H1 (cell line): Measurements from ENCODE around the gene SHROOM3. TPM values are rescaled to one million over a fixed set of nuclear protein-coding genes. Genes with fewer than 3 reads are reported as not detected.

Experiments
- CTCF ChIA-PET: fragments of 300-600 bp; sonication (Branson Sonifier 250); formaldehyde crosslinking; loops from one replicate; lab custom pipeline; 2021; ENCODE audit not compliant: partially characterized antibody; lab: Charles Lee
- POLR2A ChIA-PET: fragments of 300-600 bp; sonication (Branson Sonifier 250); formaldehyde crosslinking; loops from one replicate; lab custom pipeline; 2021; ENCODE audit warnings: inconsistent platforms; ENCODE audit not compliant: partially characterized antibody; lab: Charles Lee
- DNase-seq, 2 experiments: peaks; one replicate each; pipeline versions ENCODE4 v3.0.0 to v3.0.0-alpha.2; 2010 to 2022; ENCODE audit warnings: low spot score in 2 of 2, low read depth in 1 of 2, mixed read lengths in 1 of 2
- FAIRE-seq: peaks from 2 replicates; lab custom pipeline; 2011; peaks lifted over from hg19 to GRCh38; lab: Jason Lieb, UNC
- H2AFZ ChIP-seq: 2 replicates; pipeline ENCODE4 v1.8.1; 2012; ENCODE audit warnings: low read length, inconsistent platforms
- H2AK5ac ChIP-seq: 2 replicates; pipeline ENCODE4 v1.6.1; 2013; ENCODE audit warnings: low read depth, low read length
- H2BK120ac ChIP-seq: replicated peaks from 2 replicates; pipeline ENCODE3; 2013; ENCODE audit warnings: low read depth, low read length, inconsistent platforms
- H2BK12ac ChIP-seq: 2 replicates; pipeline ENCODE4 v1.6.1; 2013; ENCODE audit warnings: low read depth, low read length
- H2BK15ac ChIP-seq: 2 replicates; pipeline ENCODE4 v1.6.1; 2013; ENCODE audit warnings: low read length
- H2BK20ac ChIP-seq: 2 replicates; pipeline ENCODE4 v1.6.1; 2013; ENCODE audit warnings: low read length
- H2BK5ac ChIP-seq: 2 replicates; pipeline ENCODE4 v1.6.1; 2013; ENCODE audit warnings: low read depth, low read length
- H3K14ac ChIP-seq: 2 replicates; pipeline ENCODE4 v1.6.1; 2013; ENCODE audit warnings: inconsistent platforms; ENCODE audit not compliant: insufficient read length
- H3K18ac ChIP-seq: 2 replicates; pipeline ENCODE4 v1.6.1; 2013; ENCODE audit warnings: low read length; ENCODE audit errors: extremely low read depth
- H3K23ac ChIP-seq: 2 replicates; pipeline ENCODE4 v1.6.1; 2013; ENCODE audit warnings: inconsistent platforms; ENCODE audit not compliant: insufficient read length
- H3K23me2 ChIP-seq: 2 replicates; pipeline ENCODE4 v1.6.1; 2013; ENCODE audit warnings: low read depth, low read length
- H3K27ac ChIP-seq: 2 replicates; pipeline ENCODE4 v1.6.1; 2011; ENCODE audit warnings: low read depth, low read length, inconsistent platforms
- H3K27me3 ChIP-seq, 4 experiments: replicated peaks in 1 of 4; 1 replicate in 1 of 4; 2 replicates in 3 of 4; pipeline versions ENCODE4 v1.6.1 to v1.8.1; 2011 to 2013; ENCODE audit warnings: low read length in 3 of 4, mild to moderate bottlenecking in 3 of 4, inconsistent platforms in 2 of 4, mixed read lengths in 2 of 4, moderate library complexity in 1 of 4; ENCODE audit not compliant: control insufficient read depth in 3 of 4, insufficient read depth in 3 of 4; ENCODE audit errors: extremely low read depth in 1 of 4
- H3K36me3 ChIP-seq, 4 experiments: 2 replicates each; pipeline versions ENCODE4 v1.6.1 to v1.8.1; 2011 to 2013; ENCODE audit warnings: mild to moderate bottlenecking in 4 of 4, low read length in 3 of 4, moderate library complexity in 2 of 4, control low read depth in 1 of 4, inconsistent platforms in 1 of 4; ENCODE audit not compliant: insufficient read depth in 4 of 4, control insufficient read depth in 2 of 4
- H3K4ac ChIP-seq: replicated peaks from 2 replicates; pipeline ENCODE3; 2013; ENCODE audit warnings: low read length, low read depth, mixed read lengths, inconsistent platforms; ENCODE audit not compliant: insufficient read length
- H3K4me1 ChIP-seq, 4 experiments: replicated peaks in 1 of 4; 1 replicate in 1 of 4; 2 replicates in 3 of 4; pipeline versions ENCODE4 v1.6.1 to v1.8.1; 2011 to 2013; ENCODE audit warnings: low read length in 3 of 4, inconsistent platforms in 2 of 4, mixed read lengths in 1 of 4; ENCODE audit not compliant: insufficient read depth in 4 of 4, control insufficient read depth in 3 of 4
- H3K4me2 ChIP-seq, 2 experiments: 2 replicates each; pipeline versions ENCODE4 v1.6.1 to v1.8.1; 2011 to 2013; ENCODE audit warnings: low read depth in 2 of 2, low read length in 2 of 2, control low read depth in 1 of 2, inconsistent platforms in 1 of 2, mild to moderate bottlenecking in 1 of 2; ENCODE audit not compliant: insufficient read depth in 1 of 2
- H3K4me3 ChIP-seq, 4 experiments: fragments of 200-600, 300-600 bp in 1 of 4; sonication (generic), shearing (Covaris generic), sonication (Bioruptor Twin) in 1 of 4; 2 replicates each; pipeline versions ENCODE4 v1.5.1 to v1.8.1; 2011 to 2016; ENCODE audit warnings: low read length in 4 of 4, low read depth in 3 of 4, control low read depth in 2 of 4, inconsistent platforms in 2 of 4, mild to moderate bottlenecking in 2 of 4, mixed read lengths in 1 of 4, moderate library complexity in 1 of 4; ENCODE audit not compliant: insufficient read depth in 2 of 4; ENCODE audit errors: extremely low read depth in 1 of 4
- H3K56ac ChIP-seq: replicated peaks from 2 replicates; pipeline ENCODE3; 2013; ENCODE audit warnings: low read depth, mild to moderate bottlenecking, mixed read lengths, low read length, inconsistent platforms; ENCODE audit not compliant: insufficient read length
- H3K79me1 ChIP-seq: 2 replicates; pipeline ENCODE4 v1.6.1; 2013; ENCODE audit warnings: low read depth, low read length, control low read depth
- H3K79me2 ChIP-seq, 2 experiments: 2 replicates each; pipeline versions ENCODE4 v1.6.1 to v1.8.1; 2012 to 2013; ENCODE audit warnings: low read length in 2 of 2, mild to moderate bottlenecking in 2 of 2, inconsistent platforms in 1 of 2; ENCODE audit not compliant: insufficient read depth in 2 of 2, control insufficient read depth in 1 of 2
- H3K9ac ChIP-seq, 4 experiments: replicated peaks in 1 of 4; 1 replicate in 1 of 4; 2 replicates in 3 of 4; pipeline versions ENCODE4 v1.6.1 to v1.8.1; 2011 to 2013; ENCODE audit warnings: low read depth in 3 of 4, low read length in 3 of 4, control low read depth in 2 of 4, mild to moderate bottlenecking in 2 of 4, moderate library complexity in 2 of 4, inconsistent platforms in 1 of 4; ENCODE audit errors: extremely low read depth in 1 of 4
- H3K9me3 ChIP-seq, 2 experiments: 2 replicates each; pipeline versions ENCODE4 v1.6.1 to v1.8.1; 2012 to 2013; ENCODE audit warnings: mild to moderate bottlenecking in 2 of 2, moderate library complexity in 2 of 2, control low read depth in 1 of 2, inconsistent platforms in 1 of 2, low read depth in 1 of 2, low read length in 1 of 2, mixed read lengths in 1 of 2; ENCODE audit not compliant: insufficient read depth in 2 of 2
- H4K20me1 ChIP-seq, 2 experiments: replicated peaks in 1 of 2; 2 replicates each; pipeline versions ENCODE3 to v1.8.1; 2011 to 2013; ENCODE audit warnings: inconsistent platforms in 2 of 2, low read length in 2 of 2, mild to moderate bottlenecking in 1 of 2; ENCODE audit not compliant: insufficient read depth in 2 of 2, control insufficient read depth in 1 of 2
- H4K5ac ChIP-seq: 2 replicates; pipeline ENCODE4 v1.6.1; 2013; ENCODE audit warnings: low read length, low read depth, mixed read lengths, inconsistent platforms; ENCODE audit not compliant: insufficient read length
- H4K8ac ChIP-seq: 2 replicates; pipeline ENCODE4 v1.8.0; 2013; ENCODE audit warnings: mild to moderate bottlenecking, moderate library complexity, low read length, inconsistent platforms; ENCODE audit not compliant: insufficient read depth; ENCODE audit errors: extremely low read depth
- H4K91ac ChIP-seq: replicated peaks from 2 replicates; pipeline ENCODE3; 2013; ENCODE audit warnings: low read length, mixed read lengths, inconsistent platforms; ENCODE audit not compliant: insufficient read length
- CBX8 ChIP-seq: fragments of 300-800, 300-1000 bp; sonication (generic); IDR thresholded peaks from 2 replicates; pipeline ENCODE4 v1.7.1; 2016; ENCODE audit warnings: low read depth, low read length, borderline replicate concordance
- CEBPB ChIP-seq: IDR thresholded peaks from 2 replicates; pipeline ENCODE4 v1.6.1; 2012; ENCODE audit warnings: low read depth, low read length
- GTF2F1 ChIP-seq: IDR thresholded peaks from 2 replicates; pipeline ENCODE4 v1.6.1; 2012; ENCODE audit warnings: low read depth, low read length, improper control_type of control experiment, borderline replicate concordance
- MAFK ChIP-seq: IDR thresholded peaks from 2 replicates; pipeline ENCODE4 v1.6.1; 2012; ENCODE audit warnings: low read depth, mild to moderate bottlenecking, improper control_type of control experiment, low read length
- NANOG ChIP-seq: IDR thresholded peaks from 2 replicates; pipeline ENCODE4 v1.6.1; 2011; ENCODE audit warnings: low read length, low read depth, mild to moderate bottlenecking, inconsistent platforms; ENCODE audit not compliant: insufficient read depth, poor library complexity, severe bottlenecking
- PHF8 ChIP-seq: fragments of 200-600 bp; sonication (generic); conservative IDR thresholded peaks from 2 replicates; pipeline ENCODE4 v1.7.1; 2012; ENCODE audit warnings: low read depth, mild to moderate bottlenecking, inconsistent platforms, low read length, moderate library complexity
- SIN3A ChIP-seq, 2 experiments: IDR thresholded peaks in 1 of 2; conservative IDR thresholded peaks in 1 of 2; 2 replicates each; pipeline ENCODE4 v1.6.1; 2011 to 2012; ENCODE audit warnings: low read length in 2 of 2, improper control_type of control experiment in 1 of 2, low read depth in 1 of 2, mild to moderate bottlenecking in 1 of 2
- SP2 ChIP-seq: IDR thresholded peaks from 2 replicates; pipeline ENCODE4 v1.6.1; 2012; ENCODE audit warnings: mild to moderate bottlenecking, low read length, inconsistent platforms
- TEAD4 ChIP-seq: IDR thresholded peaks from 2 replicates; pipeline ENCODE4 v1.6.1; 2012; ENCODE audit warnings: low read depth, low read length, inconsistent platforms, mixed read lengths
- whole genome bisulfite sequencing, 2 experiments: shearing (Covaris generic) in 1 of 2; methylation state at CpG; one replicate each; pipeline versions ENCODE4 v1.1.6 to v1.1.7; 2013 to 2015; ENCODE audit warnings: low lambda C conversion rate in 2 of 2, mixed read lengths in 2 of 2, inconsistent platforms in 1 of 2, low coverage in 1 of 2, missing lambda C conversion rate in 1 of 2; ENCODE audit not compliant: insufficient replicate concordance in 2 of 2, insufficient coverage in 1 of 2, insufficient read length in 1 of 2; ENCODE audit errors: extremely low coverage in 1 of 2, missing lambda C conversion rate in 1 of 2; 5-methylcytosine and 5-hydroxymethylcytosine counted together
- polyA plus RNA-seq, 7 experiments: library from polyadenylated mRNA; depleted of rRNA in 3 of 7; stranded (reverse) in 5 of 7; unstranded in 2 of 7; fragments of >200 nt in 5 of 7; fragments of 200-250 nt in 2 of 7; gene quantifications; 1 replicate in 5 of 7; 2 replicates in 1 of 7; 4 replicates in 1 of 7; pipeline versions ENCODE4 v1.2.1 to v1.2.3, GENCODE V29; 2011 to 2013; ENCODE audit warnings: missing spikeins in 2 of 7, mixed read lengths in 2 of 7
- total RNA-seq: library from RNA; stranded (reverse); fragmentation: NEBNext Ultra II Directional; extraction: Animal tissue kit (Norgen Biotek cat#: 25700); gene quantifications from 2 replicates; pipeline ENCODE4 v1.2.1, GENCODE V29; 2021

Gene SHROOM3
- total and polyA plus RNA-seq, 2 of the 8 experiments (the other 6 are each of a cell fraction or from before 2014, with no cell fraction given): 15.8 to 34.0 TPM

DNA sequence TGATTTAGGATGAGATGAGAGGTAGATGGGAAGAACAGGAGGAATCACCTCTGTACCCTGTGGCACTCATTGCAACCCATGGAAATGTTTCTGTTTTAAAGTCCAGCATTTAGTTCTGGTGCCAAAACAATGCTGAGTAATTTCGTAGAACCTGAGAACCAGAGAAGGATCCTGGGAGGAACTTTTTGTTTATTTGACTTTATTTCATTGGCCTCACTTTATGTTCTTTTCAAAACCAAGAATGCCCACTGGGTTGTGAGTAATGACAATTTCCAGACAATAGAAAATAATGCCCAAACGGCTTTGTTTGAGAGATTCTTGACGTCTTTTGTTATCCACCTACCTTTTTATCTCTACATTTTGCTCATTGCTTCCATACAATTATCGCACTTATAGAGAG is 111.3 kb downstream of the SHROOM3 start:
- POLR2A ChIA-PET: no interaction called here
- Histone ChIP-seq H3K56ac (no peak overlapping the region), H3K36me3 (no peaks in the 10 kb centered on the region), H3K9ac (no peak overlapping the region), H4K20me1 (no peaks in the 10 kb centered on the region), H3K27ac (no peak overlapping the region), H4K91ac (no peak overlapping the region), H2AFZ (no peak overlapping the region), H3K23me2 (no peaks in the 10 kb centered on the region; the same call in 1 of the 2 replicates), H3K23ac (no peak overlapping the region), H3K4ac (no peak overlapping the region), H2BK120ac (no peak overlapping the region), H4K8ac (no peak overlapping the region), H2BK5ac (no peak overlapping the region), H3K4me2 (no peak overlapping the region), H2BK20ac (no peak overlapping the region), H3K79me1 (no peaks in the 10 kb centered on the region), H3K4me1 (peaks cover 0 to 12% (median 2%) of the 10 kb centered on the region in 4 experiments; a peak in 2 of 7 replicates), H4K5ac (no peak overlapping the region), H3K27me3 (no peaks in the 10 kb centered on the region), H3K18ac (no peak overlapping the region), H2BK15ac (no peak overlapping the region), H2BK12ac (no peak overlapping the region), H3K79me2 (no peaks in the 10 kb centered on the region), H3K14ac (no peak overlapping the region), H2AK5ac (no peak overlapping the region), H3K9me3 (peaks cover 0 to 7% of the 10 kb centered on the region in 2 experiments; a peak in 1 of 4 replicates), H3K4me3 (no peak overlapping the region)
- no peak for DNase-seq
- 70% methylated on average over 4 of the region's 4 CpGs; no CpG with 5 or more reads in 1 of the 2 experiments for WGBS, 2 experiments
- TF ChIP-seq GTF2F1 (no peak), TEAD4 (no peak), SP2 (no peak), NANOG (no peak), MAFK (no peak), CEBPB (no peak), CBX8 (no peak), PHF8 (no peak), SIN3A (conservative IDR thresholded peaks at IDR 0.05 in 1 of 2, IDR thresholded peaks at IDR 0.05 in 1 of 2; ENCODE audit: low read depth in 1 of 2, low read length in 2 of 2) (no peak)
- no peak for FAIRE-seq
- CTCF ChIA-PET: no interaction called here
